GM19351 (cell line): ENCODE data around the gene PIK3R1.
"Not testable (repeated sequence)": the region's sequence is repeated elsewhere in the genome, so short reads cannot be mapped to it uniquely, and the experiment has no call there.

ENCODE experiments used
- ATAC-seq: cut with Tn5 transposase; IDR thresholded peaks from one replicate; pipeline ENCODE4 v1.9.1; 2021; ENCODE audit warnings: mild to moderate bottlenecking, moderate library complexity; ENCODE audit not compliant: unreplicated experiment

PIK3R1 gene

GRCh38 chr5:68225188-68225910, 9.8 kb downstream of the PIK3R1 start:
- no peak for ATAC-seq

- no peak for ATAC-seq
Observed at GRCh38 chr5:68225911-68226545, 10.5 kb downstream of the PIK3R1 start.

- ATAC-seq = no peak
Observed at GRCh38 chr5:68226546-68227073, 11.1 kb downstream of the PIK3R1 start.

- no peak for ATAC-seq
Observed at GRCh38 chr5:68227532-68228160, 12.1 kb downstream of the PIK3R1 start.

- no peak for ATAC-seq
Observed at GRCh38 chr5:68229416-68229815, 13.9 kb downstream of the PIK3R1 start.

- no peak for ATAC-seq
Observed at GRCh38 chr5:68230285-68230684, 14.7 kb downstream of the PIK3R1 start.

- no peak for ATAC-seq
Observed at GRCh38 chr5:68231414-68232076, 16.0 kb downstream of the PIK3R1 start.

- no peak for ATAC-seq
Observed at GRCh38 chr5:68232277-68232676, 16.7 kb downstream of the PIK3R1 start.

- ATAC-seq = no peak
Observed at GRCh38 chr5:68233075-68233474, 17.5 kb downstream of the PIK3R1 start.

- ATAC-seq = not testable (repeated sequence)
Observed at GRCh38 chr5:68235229-68235628, 19.7 kb downstream of the PIK3R1 start.

- no peak for ATAC-seq
Observed at GRCh38 chr5:68237715-68238114, 22.2 kb downstream of the PIK3R1 start.

GRCh38 chr5:68239487-68239886, 23.9 kb downstream of the PIK3R1 start:
- peak; percentile 84 for ATAC-seq

GRCh38 chr5:68240202-68240601, 24.6 kb downstream of the PIK3R1 start:
- no peak for ATAC-seq

GRCh38 chr5:68240771-68241170, 25.2 kb downstream of the PIK3R1 start:
- no peak for ATAC-seq

- no peak for ATAC-seq
Observed at GRCh38 chr5:68242743-68243142, 27.2 kb downstream of the PIK3R1 start.

GRCh38 chr5:68243251-68243650, 27.7 kb downstream of the PIK3R1 start:
- ATAC-seq = no peak

- ATAC-seq = no peak
Observed at GRCh38 chr5:68243681-68244080, 28.1 kb downstream of the PIK3R1 start.

GRCh38 chr5:68245319-68245718, 29.8 kb downstream of the PIK3R1 start:
- no peak for ATAC-seq

GRCh38 chr5:68246802-68247201, 31.2 kb downstream of the PIK3R1 start:
- no peak for ATAC-seq

GRCh38 chr5:68247627-68248026, 32.1 kb downstream of the PIK3R1 start:
- ATAC-seq = no peak

- no peak for ATAC-seq
Observed at GRCh38 chr5:68248896-68249295, 33.3 kb downstream of the PIK3R1 start.
